GM12891 (cell line): ENCODE results near the gene KAZN.

Experiments used
- POLR2A ChIP-seq: IDR thresholded peaks from 2 replicates; pipeline ENCODE4 v1.6.1; 2011; ENCODE audit warnings: low read depth, low read length, control low read depth
- POLR2AphosphoS5 ChIP-seq: IDR thresholded peaks from 2 replicates; pipeline ENCODE4 v1.6.1; 2011; ENCODE audit warnings: low read depth, low read length, control low read depth

GRCh38 chr1:14869187-14869586 is 270.7 kb downstream of the KAZN start:
- TF ChIP-seq POLR2AphosphoS5 = no peak
- TF ChIP-seq POLR2A = no peak
